LHCN-M2 (cell line): ENCODE measurements around the gene COX7A2L. TPM values are rescaled to one million over a fixed set of nuclear protein-coding genes. Genes with fewer than 3 reads are reported as not detected.
"Not testable (repeated sequence)": the region's sequence is repeated elsewhere in the genome, so short reads cannot be mapped to it uniquely, and the experiment has no call there.

ENCODE experiments used
- DNase-seq: peaks from one replicate; pipeline ENCODE4 v3.0.0-alpha.2; 2012; ENCODE audit warnings: low read depth
- polyA plus RNA-seq: library from polyadenylated mRNA; unstranded; fragments of >200 nt; gene quantifications from one replicate; pipeline ENCODE4 v1.2.1, GENCODE V29; 2012; ENCODE audit warnings: missing spikeins
- total RNA-seq: library from RNA; depleted of rRNA; stranded (reverse); fragments of >200 nt; gene quantifications from 2 replicates; pipeline ENCODE4 v1.2.3, GENCODE V29; 2014; rRNA removed

COX7A2L gene, protein sequence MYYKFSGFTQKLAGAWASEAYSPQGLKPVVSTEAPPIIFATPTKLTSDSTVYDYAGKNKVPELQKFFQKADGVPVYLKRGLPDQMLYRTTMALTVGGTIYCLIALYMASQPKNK
- 138 and 166 TPM in 2 replicates for total RNA-seq
- polyA plus RNA-seq, result 147 TPM

DNA sequence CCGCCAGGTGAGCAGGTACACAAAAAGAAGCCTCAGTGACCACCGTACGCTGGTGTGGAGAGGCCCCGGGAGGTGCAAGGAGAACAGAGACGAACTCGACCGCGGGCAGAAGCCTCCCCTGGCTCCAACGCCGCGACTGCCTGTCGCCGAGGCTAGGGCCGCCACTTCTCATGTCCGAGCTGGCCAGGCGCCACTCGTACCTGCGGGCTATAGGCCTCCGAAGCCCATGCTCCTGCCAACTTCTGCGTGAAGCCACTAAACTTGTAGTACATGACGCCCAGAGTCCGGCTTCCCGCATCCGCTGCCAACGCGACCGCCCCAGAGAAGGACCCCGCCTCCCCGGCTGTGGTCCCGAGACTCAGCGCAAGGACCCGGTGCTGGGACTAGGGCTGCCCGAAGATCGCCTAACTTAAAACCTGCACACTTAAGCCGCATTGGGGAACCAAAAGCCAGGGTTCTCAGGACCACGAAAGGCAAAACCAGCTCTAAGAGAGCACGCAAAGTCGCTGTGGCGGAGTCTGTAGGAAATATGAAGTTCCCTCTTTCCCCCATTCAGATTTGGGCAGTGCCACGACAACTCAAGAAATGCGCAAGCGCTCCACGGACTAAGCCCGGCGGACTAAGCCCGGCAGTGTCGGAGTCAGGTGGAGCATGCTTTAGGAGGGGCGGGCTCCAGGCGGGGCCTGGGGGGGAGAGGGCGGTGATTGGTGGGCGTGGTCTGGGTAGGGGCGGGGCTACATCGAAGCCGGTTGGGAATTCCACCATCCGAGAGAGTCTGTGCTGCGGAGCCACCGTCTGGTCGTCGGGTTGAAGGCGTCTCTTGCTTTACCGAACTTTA is at the start of gene COX7A2L:
TSS of gene COX7A2L (minus strand) at position 328 of the 838 bp plus-strand sequence. CDS start at position 272, 56 bp downstream.
- peak; percentile 97 for DNase-seq

DNA sequence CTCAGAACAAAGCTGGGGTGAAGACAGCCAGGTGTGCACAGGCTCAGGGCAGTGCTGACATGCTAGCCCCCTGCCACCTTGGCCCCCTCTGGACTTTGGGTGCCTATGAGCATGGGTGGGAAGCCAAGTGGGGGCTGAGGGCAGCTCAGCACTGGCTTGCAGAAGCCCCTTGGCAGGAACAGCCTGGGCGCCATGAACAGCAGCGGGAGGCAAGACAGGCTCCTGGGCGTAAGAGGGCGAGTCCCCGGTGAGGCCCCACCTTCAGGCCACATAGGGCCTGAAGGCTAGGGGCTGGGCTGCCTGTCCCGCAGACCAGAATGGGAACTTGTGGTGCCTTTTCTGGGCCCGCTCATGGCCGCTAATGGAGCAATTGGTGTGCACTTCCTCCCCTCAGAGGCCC is 47.0 kb upstream of the COX7A2L start:
- DNase-seq, result no peak

- no peak for DNase-seq
Observed at GRCh38 chr2:42407476-42407875, 46.5 kb upstream of the COX7A2L start.

DNA sequence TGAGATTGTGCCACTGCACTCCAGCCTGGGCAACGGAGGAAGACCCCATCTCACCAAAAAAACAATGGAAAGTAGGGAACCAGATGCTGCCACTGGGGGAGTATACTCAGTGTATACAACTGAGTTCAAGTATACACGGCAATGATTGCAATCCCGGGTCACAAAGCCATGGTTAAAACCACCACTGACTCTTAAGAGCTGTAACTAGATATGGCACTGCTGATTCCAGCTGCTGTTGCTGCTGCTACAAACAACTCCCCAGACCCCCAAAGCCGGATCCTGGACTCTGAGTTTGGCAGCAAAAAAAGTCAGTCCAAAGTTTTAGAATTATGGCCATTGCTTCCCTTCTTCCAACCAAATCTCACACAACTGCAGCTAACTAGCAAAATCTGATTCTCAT is 43.7 kb upstream of the COX7A2L start:
- DNase-seq, result peak; percentile 26

DNA sequence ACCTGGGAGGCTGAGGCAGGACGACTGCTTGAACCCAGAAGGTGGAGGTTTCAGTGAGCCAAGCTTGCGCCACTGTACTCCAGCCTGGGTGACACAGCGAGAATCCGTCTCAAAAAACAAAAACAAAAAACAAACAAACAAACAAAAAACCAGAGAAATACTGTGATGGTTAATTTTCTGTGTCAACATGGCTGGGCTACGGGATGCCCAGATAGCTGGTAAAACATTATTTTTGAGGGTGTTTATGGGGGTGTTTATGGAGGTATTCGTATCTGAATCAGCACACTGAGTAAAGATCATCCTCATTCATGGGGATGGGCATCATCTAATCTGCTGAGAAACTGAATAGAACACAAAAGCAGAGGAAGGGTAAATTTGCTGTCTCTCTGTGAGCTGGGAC is 40.8 kb upstream of the COX7A2L start:
- DNase-seq, result no peak

DNA sequence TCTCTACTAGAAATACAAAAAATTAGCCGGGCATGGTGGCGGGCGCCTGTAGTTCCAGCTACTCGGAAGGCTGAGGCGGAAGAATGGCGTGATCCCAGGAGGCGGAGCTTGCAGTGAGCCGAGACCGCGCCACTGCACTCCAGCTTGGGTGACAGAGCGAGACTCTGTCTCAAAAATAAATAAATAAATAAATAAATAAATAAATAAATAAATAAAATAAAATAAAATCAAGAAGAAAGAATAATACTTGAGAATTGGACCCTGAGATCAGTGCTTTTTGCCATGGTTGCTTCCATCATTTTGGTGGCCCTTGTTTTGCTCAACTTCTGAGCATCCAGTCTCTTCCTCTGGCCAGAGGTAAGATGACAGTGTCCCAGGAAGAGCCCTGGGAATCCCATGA is 37.0 kb upstream of the COX7A2L start:
- not testable (repeated sequence) for DNase-seq

- not testable (repeated sequence) for DNase-seq
Observed at GRCh38 chr2:42393320-42393719, 32.3 kb upstream of the COX7A2L start.

GRCh38 chr2:42392191-42392590 is 31.2 kb upstream of the COX7A2L start:
- no peak for DNase-seq

DNA sequence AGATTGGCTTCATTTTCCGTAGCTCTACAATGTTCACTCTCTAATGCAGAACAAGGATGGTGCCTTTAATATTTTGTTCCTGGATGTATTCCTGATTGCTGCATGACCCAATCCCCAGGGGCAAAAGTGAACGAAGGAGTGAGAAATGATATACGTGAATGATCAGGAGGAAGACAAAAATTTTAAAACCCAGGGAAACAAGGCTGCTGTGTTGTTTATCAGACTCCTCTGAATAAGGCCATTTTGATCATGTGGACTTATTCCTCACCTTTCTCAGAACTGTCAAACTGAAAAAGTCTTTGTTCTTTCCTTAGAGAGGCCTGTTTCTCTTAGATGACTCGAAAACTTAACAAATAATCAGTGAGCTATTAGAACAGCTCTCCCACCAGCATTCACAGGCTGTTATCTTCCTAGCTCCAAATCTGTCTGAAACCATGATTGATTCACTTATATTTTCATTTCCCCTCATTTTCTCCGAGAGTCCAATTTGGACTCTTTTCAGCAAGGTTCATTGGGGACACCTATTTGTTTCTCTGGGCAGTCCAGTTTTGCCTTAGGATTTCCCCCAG is 29.5 kb upstream of the COX7A2L start:
- DNase-seq, result no peak

- no peak for DNase-seq
Observed at GRCh38 chr2:42386682-42387081, 25.7 kb upstream of the COX7A2L start.

- no peak for DNase-seq
Observed at GRCh38 chr2:42385225-42385624, 24.2 kb upstream of the COX7A2L start.

- no peak for DNase-seq
Observed at GRCh38 chr2:42383855-42384530, 23.0 kb upstream of the COX7A2L start.

DNA sequence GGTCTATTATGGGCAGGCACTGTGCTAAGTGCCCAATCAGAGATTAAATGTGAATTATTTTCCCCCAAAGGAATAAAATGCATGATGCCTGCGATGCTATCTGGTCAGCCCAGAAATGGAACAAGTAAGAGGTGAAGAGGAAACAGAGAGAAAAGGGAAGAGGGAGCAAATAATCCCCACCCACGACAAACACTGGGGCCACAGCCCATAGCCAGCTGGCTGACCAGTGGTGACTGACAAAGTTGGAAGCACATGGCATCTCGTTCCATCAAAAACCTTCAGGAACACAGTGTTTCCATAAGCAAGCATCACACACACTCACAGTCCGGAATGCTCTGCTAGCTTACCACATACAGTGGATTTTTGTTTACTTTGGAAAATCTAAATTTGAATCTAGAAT is 21.1 kb upstream of the COX7A2L start:
- no peak for DNase-seq

GRCh38 chr2:42380026-42380425 is 19.0 kb upstream of the COX7A2L start:
- DNase-seq, result not testable (repeated sequence)

DNA sequence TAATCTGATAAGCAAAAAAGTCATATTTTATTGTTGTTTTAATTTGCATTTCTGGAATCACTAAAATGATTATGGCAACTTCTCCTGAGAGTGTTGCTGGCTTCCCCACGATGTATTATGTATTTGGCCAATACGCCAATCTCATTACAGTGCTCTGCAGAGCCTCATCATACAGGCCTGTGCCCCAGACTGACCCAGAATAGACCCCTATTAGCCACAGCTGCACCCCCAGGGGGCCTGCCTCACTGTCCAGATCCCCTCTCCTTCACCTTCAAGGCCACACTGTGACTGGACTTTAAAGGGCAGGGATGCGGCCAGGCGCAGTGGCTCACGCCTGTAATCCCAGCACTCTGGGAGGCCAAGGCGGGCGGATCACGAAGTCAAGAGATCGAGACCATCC is 17.4 kb upstream of the COX7A2L start:
- no peak for DNase-seq

- DNase-seq, result no peak
Observed at GRCh38 chr2:42376758-42377157, 15.7 kb upstream of the COX7A2L start.

DNA sequence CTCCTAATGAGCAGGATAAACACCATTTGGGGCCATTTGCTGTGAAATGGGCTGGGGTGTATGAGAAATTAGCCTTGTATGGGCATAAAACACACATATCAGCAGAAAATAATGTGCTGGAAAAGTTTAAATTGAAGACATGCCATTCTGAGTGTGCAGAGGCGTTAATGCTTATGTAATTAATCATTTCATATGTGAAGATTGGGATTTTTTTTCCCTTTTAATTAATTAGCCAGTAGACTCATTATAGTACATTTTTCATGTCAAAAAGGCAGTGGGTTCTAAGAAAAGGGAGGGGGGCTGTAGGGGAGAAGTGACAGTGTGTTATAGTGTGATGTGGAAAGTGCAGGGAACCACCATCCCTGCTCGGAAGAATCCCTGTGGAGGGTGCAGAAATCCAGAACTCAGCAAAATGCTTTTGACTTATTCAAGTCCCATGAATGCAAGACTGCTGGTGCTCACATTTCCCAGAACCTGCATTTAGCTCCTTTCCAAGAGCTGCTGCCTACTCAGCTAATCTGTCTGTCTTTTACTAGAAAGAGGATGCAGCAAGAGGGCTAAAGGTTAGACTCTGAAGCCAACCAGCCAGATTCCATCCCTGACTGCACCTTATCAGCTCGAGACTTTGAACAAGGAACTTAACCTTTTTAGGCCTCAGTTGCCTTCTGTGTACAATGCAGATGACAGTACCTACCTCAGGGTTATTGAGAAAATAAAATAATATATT is 11.6 kb upstream of the COX7A2L start:
- no peak for DNase-seq

DNA sequence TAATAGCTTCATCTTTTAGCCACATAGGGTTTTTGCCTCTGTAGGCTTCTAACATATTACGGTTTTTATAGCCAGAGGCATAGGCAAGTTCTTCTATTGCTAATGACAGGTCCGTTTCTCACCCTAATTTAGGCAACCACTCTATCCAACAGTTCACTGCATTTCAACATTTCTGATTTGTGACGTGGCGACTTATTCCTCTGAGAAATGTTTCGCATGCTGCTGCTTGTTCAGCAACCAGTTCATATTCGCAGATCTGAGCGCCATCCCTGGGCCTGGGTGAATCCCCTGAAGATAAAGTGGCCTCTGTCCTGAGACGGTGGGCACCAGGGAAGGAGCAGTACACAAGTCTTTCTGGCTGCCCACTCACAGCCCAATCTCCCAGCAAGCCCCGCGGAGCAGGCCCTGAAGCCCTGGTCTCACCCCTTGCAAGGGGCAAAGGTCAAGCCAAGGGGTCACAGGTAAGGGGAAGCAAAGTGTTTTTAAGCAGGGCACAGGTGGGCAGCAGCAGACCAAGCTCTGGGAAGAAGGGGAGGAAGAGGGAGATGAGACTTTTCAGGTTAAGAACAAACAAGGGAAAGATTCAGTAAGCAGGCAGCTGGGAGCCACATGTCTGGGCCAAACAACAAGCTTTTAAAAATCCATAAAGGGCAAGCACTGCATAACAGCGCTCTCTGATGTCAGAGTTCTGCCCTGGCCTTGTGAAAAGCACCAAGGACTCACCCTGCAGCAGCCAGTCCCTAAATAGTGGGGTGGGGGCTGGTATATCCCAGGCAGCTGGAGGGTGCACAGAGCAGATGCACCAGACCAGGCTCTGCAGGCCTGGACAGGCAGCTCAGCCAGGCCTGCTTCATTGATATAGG is 10.8 kb upstream of the COX7A2L start:
- DNase-seq, result no peak

DNA sequence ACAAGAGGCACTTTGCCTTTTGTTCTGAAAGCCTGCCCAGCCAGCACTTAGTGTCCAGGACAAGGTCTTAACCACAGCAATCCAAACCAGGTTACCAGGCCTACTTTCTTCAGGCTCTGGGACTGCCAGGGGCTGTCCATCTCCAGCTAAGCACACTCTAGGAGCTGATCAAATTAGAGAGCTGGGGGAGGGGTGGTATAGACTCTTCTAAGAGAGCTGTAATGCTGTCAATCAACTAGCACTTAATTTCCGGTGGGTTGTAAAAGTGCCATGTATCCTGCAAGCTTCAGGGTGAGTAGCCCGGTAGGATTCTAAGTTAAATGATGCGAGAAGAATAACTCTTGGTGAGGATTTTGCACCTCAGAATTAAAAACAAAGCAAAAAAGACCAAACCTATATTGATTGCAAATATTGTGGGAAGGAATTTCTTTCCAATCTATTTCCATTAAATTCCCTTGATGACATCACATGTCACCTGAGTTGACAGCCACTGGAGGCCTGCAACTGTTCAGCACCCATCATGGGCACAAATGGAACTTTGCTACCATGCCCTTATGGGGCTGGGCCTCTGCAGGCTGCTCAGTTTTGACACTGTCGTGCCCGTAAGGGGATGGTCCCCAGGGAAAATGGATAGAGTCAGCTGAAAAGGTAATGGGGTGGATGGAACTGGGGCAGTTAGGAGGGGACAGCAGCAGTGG is 8.7 kb upstream of the COX7A2L start:
- DNase-seq, result no peak
